GM12892 (cell line): ENCODE data around the gene LSM3.

Experiments
- POLR2A ChIP-seq: IDR thresholded peaks from 2 replicates; pipeline ENCODE4 v1.6.1; 2011; ENCODE audit warnings: low read depth, low read length, control low read depth
- POLR2AphosphoS5 ChIP-seq: IDR thresholded peaks from 2 replicates; pipeline ENCODE4 v1.6.1; 2011; ENCODE audit warnings: low read depth, low read length, control low read depth

GRCh38 chr3:14194865-14195264 lies 16.2 kb downstream of the LSM3 start:
- no peak for TF ChIP-seq POLR2A
- TF ChIP-seq POLR2AphosphoS5: no peak
